A673 (cell line): ENCODE data around the gene PARP9.

Experiments
- CTCF ChIP-seq: fragments of 300-800, 200-600 bp; sonication (generic); conservative IDR thresholded peaks from 2 replicates; pipeline ENCODE4 v1.5.1; 2017; ENCODE audit warnings: low read depth, mild to moderate bottlenecking, antibody characterized with exemption, low read length, moderate library complexity, mixed read lengths
- EZH2 ChIP-seq: fragments of 200-600 bp; sonication (generic); IDR thresholded peaks from 2 replicates; pipeline ENCODE4 v1.6.1; 2017; ENCODE audit warnings: borderline replicate concordance, low read depth, mild to moderate bottlenecking, mixed read lengths, antibody characterized with exemption, low read length; ENCODE audit not compliant: poor library complexity, severe bottlenecking

GRCh38 chr3:122523317-122523716 lies 40.8 kb downstream of the PARP9 start:
- TF ChIP-seq CTCF = no peak
- TF ChIP-seq EZH2 = no peak
